Measurements from ENCODE around the gene KCTD18.

DNA sequence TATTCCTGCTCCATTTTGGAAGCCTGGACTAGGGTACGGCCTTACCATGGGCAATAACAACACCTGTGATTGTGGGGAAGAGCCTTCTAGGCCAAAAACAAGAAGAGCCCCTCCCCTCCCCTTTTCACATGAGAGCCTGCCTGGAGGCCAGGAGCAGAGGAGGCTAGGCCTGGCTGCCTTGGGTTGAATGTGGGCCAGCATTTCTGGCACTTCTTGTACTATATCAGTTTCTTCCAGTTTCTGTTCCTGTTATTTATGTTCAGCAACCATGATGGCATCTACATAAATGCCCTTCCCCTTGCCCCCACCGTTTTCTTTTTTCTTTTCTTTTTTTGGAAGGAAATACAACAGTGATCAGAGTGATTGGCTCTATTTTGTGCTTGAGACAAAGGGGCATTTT lies 58.4 kb downstream of the KCTD18 start:
- TF ChIP-seq POLR2A (IDR thresholded peaks at IDR 0.05; ENCODE audit: low read length) (no peak), GATA1 (IDR thresholded peaks at IDR 0.05; ENCODE audit: low read depth, low read length) (no peak)

Measured in erythroblast (primary cell).